ENCODE measurements around the gene RABAC1. TPM values are rescaled to one million over a fixed set of nuclear protein-coding genes. Genes with fewer than 3 reads are reported as not detected.

The RABAC1 gene
- total and polyA plus RNA-seq, 2 of the 8 experiments (the other 6 are each of a cell fraction or from before 2014, with no cell fraction given) = 124 to 439 TPM

GRCh38 chr19:41917676-41918075, 41.4 kb downstream of the RABAC1 start:
- no peak for DNase-seq (ENCODE audit: low read depth in 1 of 2, low spot score in 2 of 2)
- H4K20me1 ChIP-seq (replicated peaks in 1 of 2; ENCODE audit: control insufficient read depth in 1 of 2, insufficient read depth in 2 of 2, low read length in 2 of 2) = peaks cover 4 to 46% of the 10 kb centered on the region in 2 experiments
- H3K79me2 ChIP-seq (ENCODE audit: control insufficient read depth in 1 of 2, insufficient read depth in 2 of 2, low read length in 2 of 2) = no peaks in the 10 kb centered on the region
- H3K23me2 ChIP-seq (ENCODE audit: low read depth, low read length) = peaks cover 20% of the 10 kb centered on the region
- peak overlapping the region; percentile 72; the same call in 1 of the 2 replicates for H2BK20ac ChIP-seq (ENCODE audit: low read length)
- H4K91ac ChIP-seq (replicated peaks; ENCODE audit: insufficient read length, low read length) = no peak overlapping the region
- H2BK12ac ChIP-seq (ENCODE audit: low read depth, low read length) = 0 out of 2 replicates have a peak overlapping the region, but pooled peaks have one; percentile 75
- H4K5ac ChIP-seq (ENCODE audit: insufficient read length, low read depth, low read length) = no peak overlapping the region
- H3K4me3 ChIP-seq (ENCODE audit: extremely low read depth in 1 of 4, insufficient read depth in 2 of 4, low read depth in 3 of 4, low read length in 4 of 4) = no peak overlapping the region
- no peak overlapping the region for H3K23ac ChIP-seq (ENCODE audit: insufficient read length)
- peak overlapping the region; percentile 89; the same call in 1 of the 2 replicates for H2AK5ac ChIP-seq (ENCODE audit: low read depth, low read length)
- no peak overlapping the region for H3K9ac ChIP-seq (replicated peaks in 1 of 4; ENCODE audit: extremely low read depth in 1 of 4, low read depth in 3 of 4, low read length in 3 of 4)
- H3K79me1 ChIP-seq (ENCODE audit: low read depth, low read length) = no peaks in the 10 kb centered on the region; the same call in 1 of the 2 replicates
- CTCF ChIA-PET (ENCODE audit: partially characterized antibody) = interaction anchor here (1.1 to 1.6 kb wide), 2 partner anchors 14 to 53 kb away, joined by 3 to 5 read pairs; no protein-coding TSS in a partner anchor
- no peaks in the 10 kb centered on the region for H3K36me3 ChIP-seq (ENCODE audit: control insufficient read depth in 2 of 4, insufficient read depth in 4 of 4, low read length in 3 of 4)
- H3K4me2 ChIP-seq (ENCODE audit: insufficient read depth in 1 of 2, low read depth in 2 of 2, low read length in 2 of 2) = no peak overlapping the region; a peak in 1 of 4 replicates
- FAIRE-seq = no peak
- POLR2A ChIA-PET (ENCODE audit: partially characterized antibody) = interaction anchor here (0.6 kb wide), 1 partner anchor 11 kb away, joined by 3 read pairs; the partner anchor contains the start of gene ERFL
- no peak overlapping the region for H3K14ac ChIP-seq (ENCODE audit: insufficient read length)
- no peak overlapping the region for H3K18ac ChIP-seq (ENCODE audit: extremely low read depth, low read length)
- no peak overlapping the region for H3K56ac ChIP-seq (replicated peaks; ENCODE audit: insufficient read length, low read depth, low read length)
- no peak overlapping the region for H3K27ac ChIP-seq (ENCODE audit: low read depth, low read length)
- H3K9me3 ChIP-seq (ENCODE audit: insufficient read depth in 2 of 2, low read depth in 1 of 2, low read length in 1 of 2) = no peaks in the 10 kb centered on the region
- no peak overlapping the region for H2BK5ac ChIP-seq (ENCODE audit: low read depth, low read length)
- no peak overlapping the region for H2AFZ ChIP-seq (ENCODE audit: low read length)
- H2BK120ac ChIP-seq (replicated peaks; ENCODE audit: low read depth, low read length) = no peak overlapping the region
- 74% methylated on average over 10 of the region's 12 CpGs; no CpG with 5 or more reads in 1 of the 2 experiments for WGBS, 2 experiments (ENCODE audit: extremely low coverage in 1 of 2, insufficient coverage in 1 of 2, insufficient read length in 1 of 2, insufficient replicate concordance in 2 of 2, low coverage in 1 of 2, low lambda C conversion rate in 2 of 2, missing lambda C conversion rate in 1 of 2)
- no peak overlapping the region for H4K8ac ChIP-seq (ENCODE audit: extremely low read depth, insufficient read depth, low read length)
- peaks cover 0 to 24% (median 12%) of the 10 kb centered on the region in 4 experiments; a peak in 6 of 7 replicates for H3K4me1 ChIP-seq (replicated peaks in 1 of 4; ENCODE audit: control insufficient read depth in 3 of 4, insufficient read depth in 4 of 4, low read length in 3 of 4)
- no peak overlapping the region for H3K4ac ChIP-seq (replicated peaks; ENCODE audit: insufficient read length, low read depth, low read length)
- H3K27me3 ChIP-seq (replicated peaks in 1 of 4; ENCODE audit: control insufficient read depth in 3 of 4, extremely low read depth in 1 of 4, insufficient read depth in 3 of 4, low read length in 3 of 4) = peaks cover 59 to 100% (median 97%) of the 10 kb centered on the region in 4 experiments
- H2BK15ac ChIP-seq (ENCODE audit: low read length) = no peak overlapping the region; the same call in 1 of the 2 replicates
- TF ChIP-seq, protein P1, sequence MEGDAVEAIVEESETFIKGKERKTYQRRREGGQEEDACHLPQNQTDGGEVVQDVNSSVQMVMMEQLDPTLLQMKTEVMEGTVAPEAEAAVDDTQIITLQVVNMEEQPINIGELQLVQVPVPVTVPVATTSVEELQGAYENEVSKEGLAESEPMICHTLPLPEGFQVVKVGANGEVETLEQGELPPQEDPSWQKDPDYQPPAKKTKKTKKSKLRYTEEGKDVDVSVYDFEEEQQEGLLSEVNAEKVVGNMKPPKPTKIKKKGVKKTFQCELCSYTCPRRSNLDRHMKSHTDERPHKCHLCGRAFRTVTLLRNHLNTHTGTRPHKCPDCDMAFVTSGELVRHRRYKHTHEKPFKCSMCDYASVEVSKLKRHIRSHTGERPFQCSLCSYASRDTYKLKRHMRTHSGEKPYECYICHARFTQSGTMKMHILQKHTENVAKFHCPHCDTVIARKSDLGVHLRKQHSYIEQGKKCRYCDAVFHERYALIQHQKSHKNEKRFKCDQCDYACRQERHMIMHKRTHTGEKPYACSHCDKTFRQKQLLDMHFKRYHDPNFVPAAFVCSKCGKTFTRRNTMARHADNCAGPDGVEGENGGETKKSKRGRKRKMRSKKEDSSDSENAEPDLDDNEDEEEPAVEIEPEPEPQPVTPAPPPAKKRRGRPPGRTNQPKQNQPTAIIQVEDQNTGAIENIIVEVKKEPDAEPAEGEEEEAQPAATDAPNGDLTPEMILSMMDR (IDR thresholded peaks at IDR 0.05; ENCODE audit: control extremely low read depth in 1 of 3, insufficient read depth in 1 of 3, low read depth in 1 of 3, low read length in 3 of 3) = no peak
- TF ChIP-seq POU5F1 (IDR thresholded peaks at IDR 0.05; ENCODE audit: low read depth, low read length) = no peak
- no peak for TF ChIP-seq CHD2 (IDR thresholded peaks at IDR 0.05; ENCODE audit: low read length)
- no peak for TF ChIP-seq TBP (IDR thresholded peaks at IDR 0.05; ENCODE audit: low read depth, low read length)
- no peak for TF ChIP-seq FOSL1 (IDR thresholded peaks at IDR 0.05; ENCODE audit: insufficient read depth, low read depth, low read length)
- no peak for TF ChIP-seq JUND (IDR thresholded peaks at IDR 0.05; ENCODE audit: low read length)
- TF ChIP-seq KDM1A (IDR thresholded peaks at IDR 0.05; ENCODE audit: borderline replicate concordance, low read length) = no peak
- TF ChIP-seq TAF1 (IDR thresholded peaks at IDR 0.05; ENCODE audit: low read depth, low read length) = no peak
- TF ChIP-seq CBX5 (IDR thresholded peaks at IDR 0.05; ENCODE audit: low read depth, low read length) = no peak
- no peak for TF ChIP-seq EZH2 (IDR thresholded peaks at IDR 0.05; ENCODE audit: low read depth, low read length, severe bottlenecking)
- no peak for TF ChIP-seq SP4 (IDR thresholded peaks at IDR 0.05; ENCODE audit: low read length)

All from H1 (cell line).